ENCODE measurements around the gene MUS81. TPM values are rescaled to one million over a fixed set of nuclear protein-coding genes. Genes with fewer than 3 reads are reported as not detected.
A peak's percentile ranks its signal among the peaks of the same experiment; 100 is the strongest.

Gene MUS81
- total and polyA plus RNA-seq, 2 of the 13 experiments (the other 11 are each of a cell fraction or from before 2014, with no cell fraction given) = 25.6 to 30.2 TPM

DNA sequence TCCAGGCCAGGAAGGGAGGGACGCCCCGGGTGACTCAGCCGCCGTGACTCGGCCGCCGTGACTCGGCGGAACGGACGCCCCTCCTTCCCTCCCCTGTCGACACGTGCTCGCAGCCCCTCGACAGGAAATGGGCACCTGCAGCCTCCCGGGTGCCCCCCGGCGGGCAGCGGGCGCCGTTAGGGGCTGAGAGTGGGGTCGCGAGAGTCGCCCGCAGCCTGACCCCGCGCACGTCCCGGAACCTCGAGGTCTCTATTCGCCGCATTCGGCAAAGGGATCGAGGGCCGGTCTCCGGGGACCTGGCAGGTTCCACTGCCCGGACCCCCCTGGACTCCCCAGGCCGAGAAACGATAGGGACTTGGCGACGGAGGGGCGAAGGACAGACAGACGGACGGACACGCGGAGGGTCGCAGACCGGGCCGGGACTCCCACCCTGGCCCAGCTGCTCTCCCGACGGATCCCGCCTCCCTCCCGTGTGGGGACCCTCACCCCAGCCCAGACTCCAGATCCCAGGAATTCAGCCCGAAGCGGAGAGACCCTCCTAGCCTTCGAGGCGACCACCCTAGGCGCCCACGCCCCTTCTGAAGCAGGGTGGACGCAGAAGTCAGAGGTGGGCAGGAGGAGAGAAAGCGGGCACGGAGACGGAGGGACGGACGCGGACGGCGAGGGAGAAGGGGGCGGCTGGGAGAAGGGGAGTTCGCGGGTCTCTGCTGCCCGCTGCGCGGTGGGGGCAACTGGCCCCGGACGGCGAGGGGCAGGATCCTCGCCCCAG, 39.3 kb downstream of the MUS81 start (continued):
- TF ChIP-seq SOX6 (IDR thresholded peaks at IDR 0.05) (no peak), SOX6 (CRISPR knock-in tag; IDR thresholded peaks at IDR 0.05) (no peak), TCF12 (IDR thresholded peaks at IDR 0.05) (no peak), TCF12 (CRISPR knock-in tag; IDR thresholded peaks at IDR 0.05) (no peak), MBD4 (IDR thresholded peaks at IDR 0.05; ENCODE audit: borderline replicate concordance, low read length) (no peak), ZNF567 (CRISPR knock-in tag; IDR thresholded peaks at IDR 0.05; ENCODE audit: borderline replicate concordance) (no peak), POLR2A (IDR thresholded peaks at IDR 0.05; ENCODE audit: insufficient read depth in 1 of 2, low read depth in 2 of 2, low read length in 2 of 2) (no peak), SPEN (CRISPR knock-in tag; IDR thresholded peaks at IDR 0.05; ENCODE audit: low read depth) (peak; percentile 73; the same call in 1 of the 2 replicates), ZNF317 (CRISPR knock-in tag; IDR thresholded peaks at IDR 0.05) (peak; percentile 48; the same call in 1 of the 2 replicates), PHF5A (CRISPR knock-in tag; IDR thresholded peaks at IDR 0.05; ENCODE audit: low read depth, unreplicated experiment) (no peak), TOE1 (CRISPR knock-in tag; IDR thresholded peaks at IDR 0.05) (no peak), ZFP1 (CRISPR knock-in tag; IDR thresholded peaks at IDR 0.05) (no peak), PTBP1 (IDR thresholded peaks at IDR 0.05; ENCODE audit: low read depth, low read length, poor library complexity, severe bottlenecking) (no peak), KAT7 (CRISPR knock-in tag; IDR thresholded peaks at IDR 0.05; ENCODE audit: borderline replicate concordance) (0 out of 2 replicates have a peak, but pooled peaks have one; percentile 38), GABPB1 (CRISPR knock-in tag; IDR thresholded peaks at IDR 0.05) (peak; percentile 90), POLR2AphosphoS2 (IDR thresholded peaks at IDR 0.05; ENCODE audit: low read depth, low read length) (no peak), SIN3A (IDR thresholded peaks at IDR 0.05; ENCODE audit: borderline replicate concordance, low read depth, low read length) (peak; percentile 31; the same call in 1 of the 2 replicates), ZNF282 (IDR thresholded peaks at IDR 0.05; ENCODE audit: partially characterized antibody) (no peak), NR1H2 (CRISPR knock-in tag; IDR thresholded peaks at IDR 0.05; ENCODE audit: borderline replicate concordance, low read depth) (no peak), PCBP1 (IDR thresholded peaks at IDR 0.05; ENCODE audit: borderline replicate concordance, low read depth, low read length) (no peak), ZNF24 (IDR thresholded peaks at IDR 0.05) (no peak), ZBTB3 (CRISPR knock-in tag; IDR thresholded peaks at IDR 0.05; ENCODE audit: borderline replicate concordance, low read depth) (no peak), ZNF350 (CRISPR knock-in tag; IDR thresholded peaks at IDR 0.05; ENCODE audit: borderline replicate concordance, low read depth) (peak; percentile 70; the same call in 1 of the 2 replicates), ZNF564 (CRISPR knock-in tag; IDR thresholded peaks at IDR 0.05) (no peak), ZSCAN30 (CRISPR knock-in tag; IDR thresholded peaks at IDR 0.05) (no peak), CREM (IDR thresholded peaks at IDR 0.05) (no peak), CREM (CRISPR knock-in tag; IDR thresholded peaks at IDR 0.05) (no peak), CBFB (CRISPR knock-in tag; IDR thresholded peaks at IDR 0.05) (0 out of 2 replicates have a peak, but pooled peaks have one; percentile 28), BHLHE40 (IDR thresholded peaks at IDR 0.05; ENCODE audit: low read length) (peak; percentile 88), CENPT (CRISPR knock-in tag; IDR thresholded peaks at IDR 0.05; ENCODE audit: low read depth) (no peak), RAD21 (CRISPR knock-in tag; IDR thresholded peaks at IDR 0.05) (peak; percentile 42)
- TF ChIP-seq, protein P1, sequence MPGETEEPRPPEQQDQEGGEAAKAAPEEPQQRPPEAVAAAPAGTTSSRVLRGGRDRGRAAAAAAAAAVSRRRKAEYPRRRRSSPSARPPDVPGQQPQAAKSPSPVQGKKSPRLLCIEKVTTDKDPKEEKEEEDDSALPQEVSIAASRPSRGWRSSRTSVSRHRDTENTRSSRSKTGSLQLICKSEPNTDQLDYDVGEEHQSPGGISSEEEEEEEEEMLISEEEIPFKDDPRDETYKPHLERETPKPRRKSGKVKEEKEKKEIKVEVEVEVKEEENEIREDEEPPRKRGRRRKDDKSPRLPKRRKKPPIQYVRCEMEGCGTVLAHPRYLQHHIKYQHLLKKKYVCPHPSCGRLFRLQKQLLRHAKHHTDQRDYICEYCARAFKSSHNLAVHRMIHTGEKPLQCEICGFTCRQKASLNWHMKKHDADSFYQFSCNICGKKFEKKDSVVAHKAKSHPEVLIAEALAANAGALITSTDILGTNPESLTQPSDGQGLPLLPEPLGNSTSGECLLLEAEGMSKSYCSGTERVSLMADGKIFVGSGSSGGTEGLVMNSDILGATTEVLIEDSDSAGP (CRISPR knock-in tag; IDR thresholded peaks at IDR 0.05; ENCODE audit: borderline replicate concordance) = peak; percentile 73; the same call in 1 of the 2 replicates
- TF ChIP-seq, protein P2, sequence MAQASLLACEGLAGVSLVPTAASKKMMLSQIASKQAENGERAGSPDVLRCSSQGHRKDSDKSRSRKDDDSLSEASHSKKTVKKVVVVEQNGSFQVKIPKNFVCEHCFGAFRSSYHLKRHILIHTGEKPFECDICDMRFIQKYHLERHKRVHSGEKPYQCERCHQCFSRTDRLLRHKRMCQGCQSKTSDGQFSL (CRISPR knock-in tag; IDR thresholded peaks at IDR 0.05) = no peak

Measured in HepG2 (cell line).